Fibroblast of peridontal ligament (primary cell): ENCODE results near the gene PRKAG2.
"Not testable (repeated sequence)": the region's sequence is repeated elsewhere in the genome, so short reads cannot be mapped to it uniquely, and the experiment has no call there.

Experiments
- DNase-seq: peaks from one replicate; pipeline ENCODE4 v3.0.0-alpha.2; 2010; ENCODE audit errors: extremely low read depth

The PRKAG2 gene

DNA sequence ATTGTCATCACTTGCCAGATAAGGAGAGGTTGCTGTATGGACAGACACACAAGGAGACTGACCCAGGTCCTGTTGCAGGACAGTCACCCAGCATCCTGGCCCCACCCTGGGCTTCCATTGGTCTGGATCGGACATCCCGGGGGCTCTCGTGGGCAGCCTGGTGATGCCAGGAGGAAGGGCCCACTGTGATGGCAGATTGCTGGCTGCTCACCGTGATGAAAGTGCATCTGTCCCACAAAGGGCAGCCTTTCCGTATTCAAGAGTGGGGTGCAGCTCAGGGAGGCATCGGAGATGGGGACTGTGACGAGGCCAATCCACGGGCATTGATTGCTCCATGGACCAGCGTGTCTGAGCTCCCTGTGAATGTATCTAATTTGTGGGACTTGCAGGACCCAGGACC lies 41.3 kb downstream of the PRKAG2 start:
- DNase-seq = no peak

- DNase-seq = no peak
These were observed 42.5 kb downstream of the PRKAG2 start for GRCh38 chr7:151834271-151835035.

DNA sequence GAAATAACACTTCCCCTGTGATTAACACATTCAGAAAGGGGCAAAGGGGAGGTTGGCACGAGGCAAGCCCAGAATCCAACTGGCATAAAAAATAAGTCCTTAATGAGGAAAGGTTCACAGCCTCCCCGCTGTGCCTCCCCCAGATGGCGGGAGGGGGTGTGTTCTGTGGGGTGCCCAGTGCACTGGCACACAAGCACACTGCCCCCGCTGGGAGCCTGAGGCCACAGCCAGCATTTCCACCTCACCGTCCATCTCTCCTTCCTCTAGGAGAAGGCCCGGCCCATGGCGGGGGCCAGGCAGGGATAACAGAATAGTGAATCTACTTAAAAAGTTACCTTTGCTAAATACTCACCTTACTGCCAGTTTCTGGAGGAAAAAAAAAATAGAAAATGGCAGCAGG lies 43.2 kb downstream of the PRKAG2 start:
- DNase-seq = no peak

- DNase-seq = no peak
These were observed 43.7 kb downstream of the PRKAG2 start for GRCh38 chr7:151833213-151833651.

DNA sequence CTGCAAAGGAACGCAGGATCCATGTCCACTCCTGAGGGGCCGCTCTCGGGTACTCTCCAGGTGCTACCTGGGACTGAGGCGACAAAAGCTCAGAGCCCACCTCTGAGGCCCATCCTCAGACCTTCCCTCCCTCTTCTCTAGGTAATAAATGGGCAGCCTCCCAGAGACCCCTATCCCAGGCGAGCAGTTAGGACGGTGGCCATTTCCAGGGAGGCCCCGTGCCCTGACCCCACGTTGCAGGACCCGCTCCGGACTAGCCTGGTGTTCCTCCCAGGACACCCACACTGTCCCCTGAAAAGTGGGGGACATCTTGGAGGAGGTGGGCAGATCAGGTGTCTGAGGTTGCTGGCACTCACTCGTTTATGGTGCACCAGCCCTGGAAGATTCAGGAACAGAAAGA lies 44.3 kb downstream of the PRKAG2 start:
- no peak for DNase-seq

GRCh38 chr7:151832138-151832537 lies 44.8 kb downstream of the PRKAG2 start:
- DNase-seq = no peak

DNA sequence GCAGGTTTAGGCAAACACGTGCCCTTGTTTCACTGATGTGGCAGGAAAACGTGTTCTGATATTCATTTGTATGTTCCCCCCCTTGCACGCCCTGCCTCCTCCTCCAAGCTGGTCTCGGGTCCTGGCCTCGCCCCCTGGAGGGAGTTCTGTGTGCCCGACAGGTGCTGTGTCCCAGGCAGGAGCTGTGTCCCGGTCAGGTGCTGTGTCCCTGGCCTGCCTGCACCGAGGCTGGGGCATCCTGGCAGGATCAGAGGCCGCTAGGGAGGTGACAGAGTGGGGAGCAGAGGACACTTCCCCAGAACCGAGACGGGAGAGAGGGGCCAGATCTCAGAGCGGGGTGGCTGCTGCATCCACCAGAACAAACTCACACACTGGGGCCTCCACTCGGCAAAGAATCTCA lies 45.3 kb downstream of the PRKAG2 start:
- no peak for DNase-seq

DNA sequence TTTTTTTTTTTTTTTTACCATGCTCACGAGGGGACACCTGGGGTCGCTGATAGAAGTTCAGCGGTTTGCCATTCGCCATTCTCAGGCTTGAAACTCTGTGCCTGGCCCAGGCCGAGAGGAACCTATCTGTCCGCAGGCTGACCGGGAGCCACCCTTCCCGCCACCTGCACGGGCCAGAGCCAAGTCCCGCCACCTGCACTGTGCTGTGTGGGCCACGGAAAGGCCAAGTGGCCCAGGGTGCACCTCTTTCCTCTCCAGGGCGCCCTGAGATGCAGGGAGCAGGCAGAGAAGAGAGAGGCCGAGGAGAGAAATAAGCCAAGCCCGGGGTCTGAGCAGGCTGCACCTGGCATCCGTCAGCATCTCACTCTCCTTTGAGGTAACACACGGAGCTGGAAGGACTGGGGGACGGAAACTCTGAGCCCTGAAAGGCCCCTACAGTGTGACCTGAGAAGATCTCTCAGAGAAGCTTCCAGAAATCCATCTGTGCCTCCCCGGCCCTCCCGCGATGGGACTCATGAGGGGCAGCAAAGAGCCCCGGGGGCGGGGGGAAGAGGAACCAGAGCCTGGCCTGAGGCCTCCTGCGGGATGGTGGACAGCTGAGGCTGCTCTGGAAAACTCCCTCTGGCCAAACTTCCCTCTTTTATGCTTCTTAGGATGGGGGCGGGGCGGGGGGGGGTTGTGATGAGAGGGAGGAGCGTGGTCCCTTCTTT lies 46.6 kb downstream of the PRKAG2 start:
- DNase-seq = no peak

DNA sequence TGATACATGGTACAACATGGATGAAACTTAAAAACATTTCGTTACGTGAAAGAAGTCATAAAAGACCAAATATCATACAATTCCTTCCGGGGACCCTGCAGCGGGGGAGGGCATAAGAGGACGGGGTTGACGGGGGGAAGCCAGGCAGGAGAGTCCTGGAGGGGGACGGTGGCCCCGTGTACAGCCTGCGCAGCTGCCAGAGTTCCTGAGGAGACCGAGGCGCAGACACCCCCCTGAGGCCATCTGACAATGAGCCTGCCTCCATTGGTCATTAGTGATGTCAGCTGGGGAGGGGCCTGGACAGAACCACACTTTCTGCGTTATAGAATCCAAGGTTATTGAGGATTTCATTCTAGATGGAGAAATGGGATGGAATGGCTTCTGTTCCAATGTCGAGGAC lies 47.2 kb downstream of the PRKAG2 start:
- no peak for DNase-seq

- no peak for DNase-seq
These were observed 49.3 kb downstream of the PRKAG2 start for GRCh38 chr7:151827620-151828019.

DNA sequence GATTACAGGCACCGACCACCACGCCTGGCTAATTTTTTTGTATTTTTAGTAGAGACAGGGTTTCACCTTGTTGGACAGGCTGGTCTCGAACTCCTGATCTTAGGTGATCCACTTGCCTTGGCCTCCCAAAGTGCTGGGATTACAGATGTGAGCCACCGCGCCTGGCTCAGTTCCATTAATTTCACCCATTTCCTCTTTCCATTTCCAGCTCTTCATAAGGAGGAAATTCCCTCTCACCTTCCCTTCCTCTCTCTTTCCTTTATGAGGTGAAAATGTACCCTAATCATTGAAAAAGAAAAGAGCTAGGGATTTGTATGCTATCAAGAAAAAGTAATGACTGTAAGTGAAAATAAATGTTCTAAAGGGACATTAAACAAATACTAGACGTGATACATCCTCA lies 50.6 kb downstream of the PRKAG2 start:
- not testable (repeated sequence) for DNase-seq

GRCh38 chr7:151825721-151826120 lies 51.2 kb downstream of the PRKAG2 start:
- no peak for DNase-seq

GRCh38 chr7:151824373-151824933 lies 52.5 kb downstream of the PRKAG2 start:
- DNase-seq = no peak

DNA sequence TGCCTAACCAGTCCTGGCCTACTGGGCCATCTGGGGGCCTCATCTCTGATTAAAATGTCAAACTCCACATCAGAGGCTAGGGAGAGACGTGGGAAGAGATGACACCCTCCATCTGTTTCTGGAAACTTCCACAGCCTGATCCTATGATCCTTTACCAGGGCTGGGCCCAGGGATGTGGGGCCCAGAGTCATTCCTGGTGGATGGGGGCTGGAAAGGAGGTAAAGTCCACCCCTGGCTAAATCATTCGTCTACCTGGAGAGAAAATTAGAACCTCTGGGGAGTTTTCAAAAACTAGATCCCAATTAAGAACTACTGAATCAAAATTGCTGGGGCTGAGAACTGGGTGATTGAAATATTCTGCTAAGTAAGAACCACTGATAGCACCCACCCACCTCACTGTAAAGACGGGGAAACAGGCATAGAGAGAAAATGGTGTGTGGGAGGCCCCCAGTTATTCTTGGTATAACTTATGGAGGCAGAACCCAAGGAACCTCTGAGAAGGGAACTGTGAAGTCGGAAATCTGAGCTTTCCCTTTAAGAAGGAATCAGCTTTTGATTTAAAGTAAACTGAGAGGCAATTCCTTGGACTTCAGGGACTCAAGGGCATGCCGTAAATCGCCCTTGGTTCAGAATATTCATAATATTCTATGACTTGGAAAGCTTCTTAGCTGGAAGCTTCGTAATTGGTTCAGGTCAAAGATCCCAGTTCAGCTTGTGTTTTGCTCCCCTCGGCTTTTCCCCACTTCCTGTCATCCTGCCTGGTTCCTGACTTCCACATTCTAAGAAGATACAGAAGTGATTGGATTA lies 53.1 kb downstream of the PRKAG2 start:
- DNase-seq = peak; percentile 6

GRCh38 chr7:151822541-151823181 lies 54.3 kb downstream of the PRKAG2 start:
- DNase-seq = no peak

DNA sequence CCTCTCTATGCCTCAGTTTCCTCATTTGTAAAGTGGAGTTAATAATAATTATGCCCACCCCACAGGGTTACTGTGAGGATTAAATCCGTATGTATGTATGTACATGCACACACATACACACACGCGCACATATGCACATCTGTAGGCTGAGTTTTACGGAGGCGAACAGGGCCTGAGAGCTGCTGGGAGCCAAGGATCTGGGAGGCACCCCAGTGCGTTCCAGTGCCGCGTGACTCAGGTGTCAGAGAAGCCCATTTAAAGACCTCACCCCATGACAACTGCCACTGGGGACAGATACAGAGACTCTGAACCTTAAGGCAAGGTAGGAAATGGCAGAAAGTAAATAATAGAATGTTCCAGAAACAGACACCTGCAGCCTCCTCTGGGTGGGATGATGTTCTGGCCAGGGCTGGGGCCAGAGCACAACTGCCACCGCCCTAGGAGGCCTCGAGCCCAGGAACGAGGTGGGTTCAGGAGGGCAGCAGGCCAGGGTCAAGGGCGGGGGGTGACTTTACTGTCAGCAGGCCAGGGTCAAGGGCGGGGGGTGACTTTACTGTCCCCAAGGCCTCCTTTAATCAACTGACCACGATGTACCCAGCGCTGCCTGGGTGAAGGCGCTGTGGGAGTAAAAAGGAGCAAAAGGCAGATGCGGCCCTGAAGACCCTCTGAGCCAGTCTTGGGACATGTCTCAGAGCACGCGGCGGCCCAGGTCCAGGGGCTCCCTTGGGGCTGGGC lies 54.9 kb downstream of the PRKAG2 start:
- no peak for DNase-seq

- no peak for DNase-seq
These were observed 55.7 kb downstream of the PRKAG2 start for GRCh38 chr7:151821226-151821625.

GRCh38 chr7:151820491-151821105 lies 56.3 kb downstream of the PRKAG2 start:
- no peak for DNase-seq

GRCh38 chr7:151819866-151820265 lies 57.0 kb downstream of the PRKAG2 start:
- DNase-seq = no peak

DNA sequence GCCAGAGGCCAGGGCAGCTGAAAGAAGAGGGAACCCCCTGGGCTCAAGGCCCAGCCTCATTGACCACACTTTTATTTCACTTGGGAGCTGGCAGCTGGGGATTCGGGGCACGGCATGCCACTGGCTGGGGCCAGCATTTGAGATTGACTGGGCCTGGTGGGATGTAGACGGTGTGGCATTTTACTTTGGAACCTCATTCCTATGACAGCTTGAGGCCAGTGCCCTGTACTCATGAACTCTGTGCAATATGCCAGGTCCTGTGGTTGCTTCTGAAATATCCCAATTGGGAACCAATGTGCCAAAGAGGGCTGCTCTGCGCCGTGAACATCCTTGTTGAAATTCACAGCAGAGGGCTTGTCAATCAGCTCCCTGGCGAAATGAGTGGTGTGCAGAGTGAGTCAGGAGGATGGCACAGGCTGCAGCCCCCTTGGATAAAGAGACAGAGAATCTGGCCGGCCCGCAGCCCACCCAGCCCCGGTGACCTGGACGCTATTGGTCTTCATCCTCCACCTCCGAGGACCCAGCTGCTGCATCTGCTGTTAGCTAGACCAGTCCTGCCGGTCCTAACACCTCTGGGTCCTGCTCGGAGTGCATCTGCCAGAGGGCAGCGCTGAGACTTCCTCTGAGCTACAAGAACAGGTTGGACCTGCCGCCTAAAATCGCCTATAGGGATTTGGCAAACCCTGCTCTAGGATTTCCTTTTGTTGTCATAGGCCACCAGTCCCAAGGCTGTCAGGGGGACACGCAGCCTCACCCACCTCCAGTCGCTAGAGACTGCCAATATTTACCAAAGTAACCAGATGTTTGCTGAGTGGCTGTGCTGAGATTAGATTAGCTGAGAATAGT lies 58.0 kb downstream of the PRKAG2 start:
- no peak for DNase-seq
